Measurements from ENCODE around the gene NDUFV1.

DNA sequence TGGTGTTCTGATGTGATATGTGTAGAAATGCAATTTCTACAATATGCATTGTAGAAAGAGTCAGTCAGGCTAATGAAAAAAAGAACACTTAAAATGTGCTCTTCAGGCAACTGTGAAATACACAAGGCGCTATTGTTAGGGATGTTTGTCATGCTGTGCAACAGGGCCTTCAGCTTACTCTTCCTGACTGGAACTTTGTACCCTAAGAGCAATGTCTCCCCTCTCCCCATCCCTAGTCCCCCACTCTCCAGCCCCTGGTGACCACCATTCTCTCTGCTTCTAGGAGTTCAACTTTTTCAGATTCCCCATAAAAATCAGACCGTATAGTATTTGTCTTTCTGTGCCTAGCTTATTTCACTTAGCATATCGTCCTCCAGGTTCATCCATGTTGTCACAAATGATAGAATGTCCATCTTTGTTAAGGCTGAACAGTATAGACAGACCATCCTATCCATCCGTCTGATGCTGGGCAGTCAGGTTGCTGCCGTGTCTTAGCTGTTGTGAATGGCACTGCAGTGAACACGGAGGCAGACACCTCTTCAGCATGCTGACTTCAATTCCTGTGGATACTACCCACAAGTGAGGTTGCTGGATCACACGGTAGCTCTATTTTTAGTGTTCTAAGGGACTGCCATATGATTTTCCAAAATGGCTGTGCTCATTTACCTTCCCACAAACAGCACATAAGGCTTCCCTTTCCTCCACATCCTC, 10.7 kb downstream of the NDUFV1 start:
- TF ChIP-seq, protein P1, sequence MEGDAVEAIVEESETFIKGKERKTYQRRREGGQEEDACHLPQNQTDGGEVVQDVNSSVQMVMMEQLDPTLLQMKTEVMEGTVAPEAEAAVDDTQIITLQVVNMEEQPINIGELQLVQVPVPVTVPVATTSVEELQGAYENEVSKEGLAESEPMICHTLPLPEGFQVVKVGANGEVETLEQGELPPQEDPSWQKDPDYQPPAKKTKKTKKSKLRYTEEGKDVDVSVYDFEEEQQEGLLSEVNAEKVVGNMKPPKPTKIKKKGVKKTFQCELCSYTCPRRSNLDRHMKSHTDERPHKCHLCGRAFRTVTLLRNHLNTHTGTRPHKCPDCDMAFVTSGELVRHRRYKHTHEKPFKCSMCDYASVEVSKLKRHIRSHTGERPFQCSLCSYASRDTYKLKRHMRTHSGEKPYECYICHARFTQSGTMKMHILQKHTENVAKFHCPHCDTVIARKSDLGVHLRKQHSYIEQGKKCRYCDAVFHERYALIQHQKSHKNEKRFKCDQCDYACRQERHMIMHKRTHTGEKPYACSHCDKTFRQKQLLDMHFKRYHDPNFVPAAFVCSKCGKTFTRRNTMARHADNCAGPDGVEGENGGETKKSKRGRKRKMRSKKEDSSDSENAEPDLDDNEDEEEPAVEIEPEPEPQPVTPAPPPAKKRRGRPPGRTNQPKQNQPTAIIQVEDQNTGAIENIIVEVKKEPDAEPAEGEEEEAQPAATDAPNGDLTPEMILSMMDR (IDR thresholded peaks at IDR 0.05) = no peak
- no peak for TF ChIP-seq BHLHE40 (IDR thresholded peaks at IDR 0.05; ENCODE audit: low read depth, low read length)
- TF ChIP-seq, protein P2, sequence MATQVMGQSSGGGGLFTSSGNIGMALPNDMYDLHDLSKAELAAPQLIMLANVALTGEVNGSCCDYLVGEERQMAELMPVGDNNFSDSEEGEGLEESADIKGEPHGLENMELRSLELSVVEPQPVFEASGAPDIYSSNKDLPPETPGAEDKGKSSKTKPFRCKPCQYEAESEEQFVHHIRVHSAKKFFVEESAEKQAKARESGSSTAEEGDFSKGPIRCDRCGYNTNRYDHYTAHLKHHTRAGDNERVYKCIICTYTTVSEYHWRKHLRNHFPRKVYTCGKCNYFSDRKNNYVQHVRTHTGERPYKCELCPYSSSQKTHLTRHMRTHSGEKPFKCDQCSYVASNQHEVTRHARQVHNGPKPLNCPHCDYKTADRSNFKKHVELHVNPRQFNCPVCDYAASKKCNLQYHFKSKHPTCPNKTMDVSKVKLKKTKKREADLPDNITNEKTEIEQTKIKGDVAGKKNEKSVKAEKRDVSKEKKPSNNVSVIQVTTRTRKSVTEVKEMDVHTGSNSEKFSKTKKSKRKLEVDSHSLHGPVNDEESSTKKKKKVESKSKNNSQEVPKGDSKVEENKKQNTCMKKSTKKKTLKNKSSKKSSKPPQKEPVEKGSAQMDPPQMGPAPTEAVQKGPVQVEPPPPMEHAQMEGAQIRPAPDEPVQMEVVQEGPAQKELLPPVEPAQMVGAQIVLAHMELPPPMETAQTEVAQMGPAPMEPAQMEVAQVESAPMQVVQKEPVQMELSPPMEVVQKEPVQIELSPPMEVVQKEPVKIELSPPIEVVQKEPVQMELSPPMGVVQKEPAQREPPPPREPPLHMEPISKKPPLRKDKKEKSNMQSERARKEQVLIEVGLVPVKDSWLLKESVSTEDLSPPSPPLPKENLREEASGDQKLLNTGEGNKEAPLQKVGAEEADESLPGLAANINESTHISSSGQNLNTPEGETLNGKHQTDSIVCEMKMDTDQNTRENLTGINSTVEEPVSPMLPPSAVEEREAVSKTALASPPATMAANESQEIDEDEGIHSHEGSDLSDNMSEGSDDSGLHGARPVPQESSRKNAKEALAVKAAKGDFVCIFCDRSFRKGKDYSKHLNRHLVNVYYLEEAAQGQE (IDR thresholded peaks at IDR 0.05) = no peak
- TF ChIP-seq RFX5 (IDR thresholded peaks at IDR 0.05) = no peak
- no peak for TF ChIP-seq POLR2A (IDR thresholded peaks at IDR 0.05; ENCODE audit: low read length)
- TF ChIP-seq TP53 (CRISPR knock-in tag; IDR thresholded peaks at IDR 0.05) = no peak
